Measurements from ENCODE around the gene CEBPB.

- TF ChIP-seq TAF1 (IDR thresholded peaks at IDR 0.05; ENCODE audit: borderline replicate concordance, insufficient read depth, low read length) (no peak), FOXP2 (optimal IDR thresholded peaks at IDR 0.05; ENCODE audit: borderline replicate concordance, extremely low read depth, extremely low read length, insufficient read depth) (no peak), POLR2AphosphoS5 (IDR thresholded peaks at IDR 0.05; ENCODE audit: low read depth, low read length) (no peak), SIN3A (IDR thresholded peaks at IDR 0.05; ENCODE audit: borderline replicate concordance, insufficient read depth, low read length) (no peak)
Observed at GRCh38 chr20:50231854-50232253, 41.2 kb downstream of the CEBPB start.
